WTC11 (cell line): ENCODE results near the gene NFKBIE.

Experiments used
- CREB1 ChIP-seq: sonication (generic); formaldehyde crosslinking; IDR thresholded peaks from 2 replicates; pipeline ENCODE4 v1.8.0; 2023; ENCODE audit warnings: mild to moderate bottlenecking, missing genetic modification reagents
- CTCF ChIP-seq: fragments of 200-600 bp; IDR thresholded peaks from 2 replicates; pipeline ENCODE4 v1.8.0; 2022; ENCODE audit warnings: antibody characterized with exemption
- ESRRA ChIP-seq: sonication (generic); formaldehyde crosslinking; IDR thresholded peaks from 2 replicates; pipeline ENCODE4 v1.8.1; 2022; ENCODE audit warnings: mild to moderate bottlenecking, missing genetic modification reagents, borderline replicate concordance
- ETV6 ChIP-seq: sonication (generic); formaldehyde crosslinking; IDR thresholded peaks from 2 replicates; pipeline ENCODE4 v1.8.1; 2022; ENCODE audit warnings: mild to moderate bottlenecking, missing genetic modification reagents
- HMGA2 ChIP-seq: fragments of 250-450 bp; sonication (Bioruptor Pico); IDR thresholded peaks from 2 replicates; pipeline ENCODE4 v1.4.0; 2021; ENCODE audit warnings: mild to moderate bottlenecking, moderate library complexity
- KAT7 ChIP-seq: sonication (generic); formaldehyde crosslinking; IDR thresholded peaks from 2 replicates; pipeline ENCODE4 v1.8.1; 2023; ENCODE audit warnings: missing genetic modification reagents, mild to moderate bottlenecking, borderline replicate concordance
- ZNF317 ChIP-seq: sonication (generic); formaldehyde crosslinking; IDR thresholded peaks from 2 replicates; pipeline ENCODE4 v1.8.1; 2023; ENCODE audit warnings: low read depth, mild to moderate bottlenecking, moderate library complexity, missing genetic modification reagents, borderline replicate concordance

GRCh38 chr6:44307217-44307616, 41.9 kb upstream of the NFKBIE start:
- TF ChIP-seq ESRRA (CRISPR knock-in tag) (no peak), CTCF (no peak), CREB1 (CRISPR knock-in tag) (no peak), ZNF317 (CRISPR knock-in tag) (no peak), KAT7 (no peak), HMGA2 (no peak), ETV6 (CRISPR knock-in tag) (no peak)
